Psoas muscle (tissue), 8 donors: ENCODE data around the gene TENM3. TPM values are rescaled to one million over a fixed set of nuclear protein-coding genes. Genes with fewer than 3 reads are reported as not detected.

ENCODE experiments used
- ATAC-seq, 4 donors: fragments of 200-7000 bp; cut with Tn5 transposase; one replicate each; pipeline ENCODE4 v1.9.1; 2020; ENCODE audit warnings: moderate library complexity in 3 of 4, mild to moderate bottlenecking in 2 of 4
- DNase-seq, 2 donors: peaks; one replicate each; pipeline ENCODE4 v3.0.0-alpha.2; 2020
- H3K27ac ChIP-seq: fragments of 200-600 bp; one replicate; pipeline ENCODE4 v1.8.0; 2022
- H3K27me3 ChIP-seq, 3 donors: fragments of 200-600 bp in 1 of 3; one replicate each; pipeline versions ENCODE4 v1.6.1 to v1.8.0; 2013 to 2022; ENCODE audit warnings: low read length in 2 of 3, mild to moderate bottlenecking in 2 of 3, moderate library complexity in 1 of 3; ENCODE audit not compliant: insufficient read depth in 3 of 3
- H3K36me3 ChIP-seq, 2 donors: fragments of 200-600 bp in 1 of 2; one replicate each; pipeline versions ENCODE4 v1.6.1 to v1.8.0; 2013 to 2022; ENCODE audit warnings: low read depth in 1 of 2, mild to moderate bottlenecking in 1 of 2, moderate library complexity in 1 of 2; ENCODE audit not compliant: insufficient read depth in 1 of 2
- H3K4me1 ChIP-seq: fragments of 200-600 bp; one replicate; pipeline ENCODE4 v1.8.0; 2022
- H3K4me3 ChIP-seq: fragments of 200-600 bp; one replicate; pipeline ENCODE4 v1.8.0; 2022; ENCODE audit warnings: mild to moderate bottlenecking
- H3K9me3 ChIP-seq: fragments of 200-600 bp; one replicate; pipeline ENCODE4 v1.8.0; 2022
- WGBS, 3 donors: extraction: QIAGEN DNeasy Blood & Tissue Kit; methylation state at CpG; one replicate each; pipeline versions ENCODE4 v1.1.6 to v1.1.7; 2013; 5-methylcytosine and 5-hydroxymethylcytosine counted together
- intact Hi-C, 2 donors: fragments of 100-400 bp; cut with DNase I; formaldehyde crosslinking; loops; one replicate each; pipeline versions ENCODE4 v1.11.0 to v1.14.2; 2022
- polyA plus RNA-seq, 3 donors: library from polyadenylated mRNA; stranded (reverse); fragments of 200-250 nt; gene quantifications; one replicate each; pipeline ENCODE4 v1.2.3, GENCODE V29; 2013
- total RNA-seq, 4 donors: library from RNA; stranded (reverse); fragmentation: NEBNext Ultra II Directional in 2 of 4; extraction: Animal tissue kit (Norgen Biotek cat#: 25700) in 2 of 4; gene quantifications; one replicate each; pipeline versions ENCODE4 v1.2.1 to v1.2.4, GENCODE V29; 2021 to 2023
- TF ChIP-seq, protein P1 (sequence below): fragments of 200-600 bp; IDR thresholded peaks from one replicate; pipeline ENCODE4 v1.8.0; 2022; ENCODE audit warnings: antibody characterized with exemption
- donor health status: healthy with polysubstance abuse.
- donor health status: DM: no; HTN: no; CAD: no; lungs with moderate emphysema.
- donor health status: Bipolar disorder and iron deficiency.
- donor health status: healthy.
- donor health status: DM: yes; HTN: yes; CAD: no.
- donor health status: DM: no; HTN: no; CAD: no.
- donor health status: DM: no; HTN: no; CAD: no.
- donor health status: DM: yes; HTN: yes; CAD: no.

The TENM3 gene
- total and polyA plus RNA-seq, 7 donors, result 0.48 to 11.6 (median 5.3) TPM

DNA sequence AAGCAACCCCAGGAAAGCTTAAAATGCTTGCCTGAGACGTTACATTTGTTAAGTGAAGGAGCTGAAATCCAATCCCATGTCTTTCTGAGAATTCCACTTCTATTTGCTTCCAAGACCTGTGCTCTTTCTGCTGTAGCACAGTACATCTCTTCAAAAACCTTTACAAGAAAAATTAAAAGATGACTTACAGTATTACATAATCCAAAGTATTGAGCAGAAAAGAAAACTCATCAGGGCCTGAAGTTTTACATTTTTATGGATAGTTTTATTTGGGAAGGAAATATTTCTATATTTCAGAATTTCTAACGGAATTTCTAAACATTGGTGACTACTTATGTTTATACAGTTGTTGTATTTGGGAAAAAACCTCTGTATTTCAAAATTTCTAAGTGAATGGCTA, 276.3 kb downstream of the TENM3 start:
- DNase-seq (no peak), ATAC-seq (no peak)
- Histone ChIP-seq H3K9me3 (no peaks in the 10 kb centered on the region), H3K27ac (no peak overlapping the region), H3K36me3 (no peaks in the 10 kb centered on the region), H3K4me3 (no peak overlapping the region), H3K27me3 (no peaks in the 10 kb centered on the region), H3K4me1 (no peaks in the 10 kb centered on the region)
- intact Hi-C loops, result no loop called here
- TF ChIP-seq, protein P1, sequence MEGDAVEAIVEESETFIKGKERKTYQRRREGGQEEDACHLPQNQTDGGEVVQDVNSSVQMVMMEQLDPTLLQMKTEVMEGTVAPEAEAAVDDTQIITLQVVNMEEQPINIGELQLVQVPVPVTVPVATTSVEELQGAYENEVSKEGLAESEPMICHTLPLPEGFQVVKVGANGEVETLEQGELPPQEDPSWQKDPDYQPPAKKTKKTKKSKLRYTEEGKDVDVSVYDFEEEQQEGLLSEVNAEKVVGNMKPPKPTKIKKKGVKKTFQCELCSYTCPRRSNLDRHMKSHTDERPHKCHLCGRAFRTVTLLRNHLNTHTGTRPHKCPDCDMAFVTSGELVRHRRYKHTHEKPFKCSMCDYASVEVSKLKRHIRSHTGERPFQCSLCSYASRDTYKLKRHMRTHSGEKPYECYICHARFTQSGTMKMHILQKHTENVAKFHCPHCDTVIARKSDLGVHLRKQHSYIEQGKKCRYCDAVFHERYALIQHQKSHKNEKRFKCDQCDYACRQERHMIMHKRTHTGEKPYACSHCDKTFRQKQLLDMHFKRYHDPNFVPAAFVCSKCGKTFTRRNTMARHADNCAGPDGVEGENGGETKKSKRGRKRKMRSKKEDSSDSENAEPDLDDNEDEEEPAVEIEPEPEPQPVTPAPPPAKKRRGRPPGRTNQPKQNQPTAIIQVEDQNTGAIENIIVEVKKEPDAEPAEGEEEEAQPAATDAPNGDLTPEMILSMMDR, result no peak
- WGBS, 3 donors, result 53 to 63% (median 57%) methylated on average over 2 of the region's 2 CpGs

DNA sequence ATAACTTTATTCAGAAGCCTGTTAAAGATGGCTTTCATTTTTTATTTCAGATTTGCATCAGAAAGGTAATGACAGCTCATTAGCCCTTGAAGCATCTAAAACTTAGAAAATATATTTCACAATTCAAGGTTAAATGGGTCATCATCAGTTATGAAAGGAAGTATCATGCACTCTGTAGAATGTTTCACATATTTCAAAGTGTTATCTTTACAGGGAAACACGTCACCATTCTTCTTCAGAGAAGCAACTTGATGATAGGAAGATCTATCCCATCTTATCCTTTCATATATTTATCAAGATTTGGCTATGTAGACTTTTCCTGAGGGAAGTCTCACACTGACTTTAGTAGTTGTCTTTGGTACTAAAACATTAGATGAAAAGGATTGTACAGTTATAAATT, 277.8 kb downstream of the TENM3 start:
- 52 to 62% (median 52%) methylated on average over 1 of the region's 1 CpG for WGBS, 3 donors
- DNase-seq (no peak), ATAC-seq (no peak)
- no peaks in the 10 kb centered on the region for H3K4me1 ChIP-seq
- no peaks in the 10 kb centered on the region for H3K36me3 ChIP-seq
- no peaks in the 10 kb centered on the region for H3K27me3 ChIP-seq
- no peak overlapping the region for H3K27ac ChIP-seq
- TF ChIP-seq, protein P1, result no peak
- intact Hi-C loops, result no loop called here
- no peak overlapping the region for H3K4me3 ChIP-seq
- H3K9me3 ChIP-seq, result no peaks in the 10 kb centered on the region

DNA sequence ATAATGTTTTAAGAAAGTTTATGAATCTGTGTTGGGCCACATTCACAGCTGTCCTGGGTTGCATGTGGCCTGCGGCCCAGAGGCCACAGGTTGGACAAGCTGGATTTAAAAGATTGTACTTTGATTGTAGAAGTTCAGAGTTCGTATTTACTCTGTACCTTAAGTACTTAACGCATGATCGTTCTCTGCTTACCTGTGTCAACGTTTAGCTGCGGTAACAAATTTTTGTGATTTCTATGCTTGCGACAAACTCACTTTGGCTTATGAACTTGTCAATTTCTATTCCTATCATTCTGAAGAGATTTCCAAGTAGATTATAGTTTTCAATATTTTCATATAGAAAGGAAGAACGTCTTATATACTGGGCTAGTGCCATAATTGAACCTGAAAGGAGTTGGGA, 285.6 kb downstream of the TENM3 start:
- TF ChIP-seq, protein P1, result no peak
- intact Hi-C loops, result no loop called here
- DNase-seq (no peak), ATAC-seq (no peak)
- H3K27ac ChIP-seq, result no peak overlapping the region
- peaks cover 12% of the 10 kb centered on the region for H3K4me1 ChIP-seq
- WGBS, 3 donors, result 92 to 93% (median 92%) methylated on average over 8 of the region's 8 CpGs
- H3K36me3 ChIP-seq, result no peaks in the 10 kb centered on the region
- H3K9me3 ChIP-seq, result no peaks in the 10 kb centered on the region
- H3K4me3 ChIP-seq, result no peak overlapping the region
- no peaks in the 10 kb centered on the region for H3K27me3 ChIP-seq

GRCh38 chr4:182530451-182530850, 287.2 kb downstream of the TENM3 start:
- no peak overlapping the region for H3K4me3 ChIP-seq
- no peak for ATAC-seq
- no peaks in the 10 kb centered on the region for H3K36me3 ChIP-seq
- intact Hi-C loops, result no loop called here
- peaks cover 12% of the 10 kb centered on the region for H3K4me1 ChIP-seq
- 85 to 89% (median 87%) methylated on average over 8 of the region's 8 CpGs for WGBS, 3 donors
- TF ChIP-seq, protein P1, result no peak
- H3K27ac ChIP-seq, result no peak overlapping the region
- DNase-seq, result no peak
- H3K27me3 ChIP-seq, result no peaks in the 10 kb centered on the region
- no peaks in the 10 kb centered on the region for H3K9me3 ChIP-seq

GRCh38 chr4:182531555-182532162, 288.5 kb downstream of the TENM3 start:
- peak overlapping the region; percentile 48 for H3K4me3 ChIP-seq
- H3K36me3 ChIP-seq, result no peaks in the 10 kb centered on the region
- H3K4me1 ChIP-seq, result peaks cover 20% of the 10 kb centered on the region
- H3K27ac ChIP-seq, result peak overlapping the region; percentile 43
- ATAC-seq (peak; percentile 73 to 94 (median 86)), DNase-seq (no peak)
- no peaks in the 10 kb centered on the region for H3K9me3 ChIP-seq
- WGBS, 3 donors, result 17 to 43% (median 23%) methylated on average over 8 of the region's 8 CpGs
- H3K27me3 ChIP-seq, result no peaks in the 10 kb centered on the region
- intact Hi-C loops, result no loop called here
- TF ChIP-seq, protein P1, result no peak
